ENCODE data around the gene CADM2.

DNA sequence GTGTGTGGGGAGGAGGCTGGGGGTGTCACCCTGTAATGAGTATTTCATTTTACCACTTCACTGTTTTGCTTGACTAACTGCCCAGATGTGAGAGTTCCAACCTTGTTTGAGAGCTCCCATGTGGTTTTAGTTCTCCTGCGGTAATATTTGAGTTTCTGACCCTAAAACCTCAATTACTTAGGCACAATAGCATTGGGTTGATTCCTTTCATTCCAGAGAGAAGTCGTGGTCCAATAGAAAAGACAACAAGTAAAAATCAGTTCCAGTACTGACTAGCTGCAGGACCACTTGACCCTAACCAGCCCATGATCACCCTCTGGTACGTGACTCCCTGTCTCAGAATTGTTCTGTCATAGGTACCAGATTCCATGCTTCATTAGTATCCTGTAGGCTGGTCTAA, 630.4 kb downstream of the CADM2 start:
- TF ChIP-seq, protein P1, sequence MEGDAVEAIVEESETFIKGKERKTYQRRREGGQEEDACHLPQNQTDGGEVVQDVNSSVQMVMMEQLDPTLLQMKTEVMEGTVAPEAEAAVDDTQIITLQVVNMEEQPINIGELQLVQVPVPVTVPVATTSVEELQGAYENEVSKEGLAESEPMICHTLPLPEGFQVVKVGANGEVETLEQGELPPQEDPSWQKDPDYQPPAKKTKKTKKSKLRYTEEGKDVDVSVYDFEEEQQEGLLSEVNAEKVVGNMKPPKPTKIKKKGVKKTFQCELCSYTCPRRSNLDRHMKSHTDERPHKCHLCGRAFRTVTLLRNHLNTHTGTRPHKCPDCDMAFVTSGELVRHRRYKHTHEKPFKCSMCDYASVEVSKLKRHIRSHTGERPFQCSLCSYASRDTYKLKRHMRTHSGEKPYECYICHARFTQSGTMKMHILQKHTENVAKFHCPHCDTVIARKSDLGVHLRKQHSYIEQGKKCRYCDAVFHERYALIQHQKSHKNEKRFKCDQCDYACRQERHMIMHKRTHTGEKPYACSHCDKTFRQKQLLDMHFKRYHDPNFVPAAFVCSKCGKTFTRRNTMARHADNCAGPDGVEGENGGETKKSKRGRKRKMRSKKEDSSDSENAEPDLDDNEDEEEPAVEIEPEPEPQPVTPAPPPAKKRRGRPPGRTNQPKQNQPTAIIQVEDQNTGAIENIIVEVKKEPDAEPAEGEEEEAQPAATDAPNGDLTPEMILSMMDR (IDR thresholded peaks at IDR 0.05) = no peak
- TF ChIP-seq POLR2A (IDR thresholded peaks at IDR 0.05) = no peak

All from adrenal gland (tissue), 5 donors.